OCI-LY7 (cell line): ENCODE measurements around the gene LRRTM3. TPM values are rescaled to one million over a fixed set of nuclear protein-coding genes. Genes with fewer than 3 reads are reported as not detected.

Experiments used
- BruUV-seq: library from RNA; stranded (reverse); fragments of 400-500 nt; replicated peaks from 2 replicates; lab custom pipeline; 2021; lab: Mats Ljungman, UMichigan
- CTCF ChIA-PET: fragments of 300-600 bp; sonication (Branson Sonifier 250); formaldehyde crosslinking; loops from one replicate; lab custom pipeline; 2022; ENCODE audit warnings: antibody characterized with exemption; ENCODE audit not compliant: unreplicated experiment; lab: Charles Lee
- POLR2A ChIA-PET: fragments of 300-600 bp; sonication (Branson Sonifier 250); formaldehyde crosslinking; loops from one replicate; lab custom pipeline; 2022; ENCODE audit warnings: antibody characterized with exemption; lab: Charles Lee
- DNase-seq: peaks from one replicate; pipeline ENCODE4 v3.0.0-alpha.2; 2015; ENCODE audit warnings: low spot score
- H2AFZ ChIP-seq: fragments of 200-600 bp; sonication (generic), shearing (Covaris generic); 2 replicates; pipeline ENCODE4 v1.6.1; 2014; ENCODE audit warnings: mild to moderate bottlenecking, antibody characterized with exemption, low read length, moderate library complexity
- H3K27ac ChIP-seq: fragments of 200-600 bp; sonication (generic); 2 replicates; pipeline ENCODE4 v1.5.1; 2014; ENCODE audit warnings: mixed run types, low read depth, mild to moderate bottlenecking, moderate library complexity, low read length, inconsistent platforms; ENCODE audit not compliant: poor library complexity, severe bottlenecking
- H3K36me3 ChIP-seq: fragments of 200-600 bp; sonication (generic); 2 replicates; pipeline ENCODE4 v1.6.1; 2014; ENCODE audit warnings: mild to moderate bottlenecking, antibody characterized with exemption, low read length, moderate library complexity, mixed read lengths; ENCODE audit not compliant: insufficient read depth
- H3K4me1 ChIP-seq: fragments of 200-600 bp; sonication (generic); 2 replicates; pipeline ENCODE4 v1.5.1; 2014; ENCODE audit warnings: mild to moderate bottlenecking, low read length; ENCODE audit not compliant: insufficient read depth, poor library complexity, severe bottlenecking
- H3K4me2 ChIP-seq: fragments of 200-600 bp; sonication (generic); 2 replicates; pipeline ENCODE4 v1.6.1; 2014; ENCODE audit warnings: mild to moderate bottlenecking, low read length
- H3K4me3 ChIP-seq: fragments of 200-600 bp; sonication (generic); 2 replicates; pipeline ENCODE4 v1.5.1; 2014; ENCODE audit warnings: mild to moderate bottlenecking, low read depth, low read length; ENCODE audit not compliant: poor library complexity, severe bottlenecking
- H3K79me2 ChIP-seq: fragments of 200-600 bp; sonication (generic); 2 replicates; pipeline ENCODE4 v1.6.1; 2016; ENCODE audit warnings: low read depth, mild to moderate bottlenecking, low read length, moderate library complexity, mixed read lengths; ENCODE audit not compliant: insufficient read depth
- H3K9me2 ChIP-seq: fragments of 200-600 bp; sonication (generic); 2 replicates; pipeline ENCODE4 v1.6.1; 2016; ENCODE audit warnings: mild to moderate bottlenecking, low read length, mixed read lengths; ENCODE audit not compliant: insufficient read depth
- H3K9me3 ChIP-seq: fragments of 200-600 bp; sonication (generic); 2 replicates; pipeline ENCODE4 v1.6.1; 2014; ENCODE audit warnings: mild to moderate bottlenecking, mixed run types, low read length, mixed read lengths
- H4K20me1 ChIP-seq: fragments of 200-600 bp; sonication (generic); 2 replicates; pipeline ENCODE4 v1.6.1; 2014; ENCODE audit warnings: mild to moderate bottlenecking, antibody characterized with exemption, low read length, moderate library complexity, mixed read lengths; ENCODE audit not compliant: insufficient read depth
- CTCF ChIP-seq: fragments of 200-600 bp; sonication (generic); conservative IDR thresholded peaks from 2 replicates; pipeline ENCODE4 v1.5.1; 2014; ENCODE audit warnings: mild to moderate bottlenecking, antibody characterized with exemption, low read length, moderate library complexity, mixed read lengths
- EZH2phosphoT487 ChIP-seq: fragments of 200-600 bp; sonication (generic); IDR thresholded peaks from 2 replicates; pipeline ENCODE4 v1.6.1; 2018; ENCODE audit warnings: low read depth, borderline replicate concordance, mild to moderate bottlenecking, mixed run types, antibody characterized with exemption, low read length, moderate library complexity, mixed read lengths
- intact Hi-C: fragments of 100-400 bp; cut with micrococcal nuclease; formaldehyde crosslinking; loops from one replicate; pipeline ENCODE4 v1.10.0; 2022; ENCODE audit not compliant: unreplicated experiment
- total RNA-seq, 2 experiments: library from RNA; depleted of rRNA in 1 of 2; stranded (reverse); fragments of >200 nt in 1 of 2; shearing (Covaris generic) in 1 of 2; gene quantifications; 2 replicates each; pipeline ENCODE4 v1.2.3, GENCODE V29; 2014 to 2022

LRRTM3 gene
- total RNA-seq, 2 experiments from 2014 or later: not detected

- TF ChIP-seq EZH2phosphoT487 (no peak), CTCF (no peak)
- H3K9me2 ChIP-seq: no peaks in the 10 kb centered on the region
- H4K20me1 ChIP-seq: no peaks in the 10 kb centered on the region
- POLR2A ChIA-PET: no interaction called here
- no peak overlapping the region for H3K4me2 ChIP-seq
- H3K36me3 ChIP-seq: no peaks in the 10 kb centered on the region
- CTCF ChIA-PET: no interaction called here
- H3K9me3 ChIP-seq: no peaks in the 10 kb centered on the region
- no peak for DNase-seq
- no peak overlapping the region for H3K27ac ChIP-seq
- H3K79me2 ChIP-seq: no peaks in the 10 kb centered on the region
- no peaks in the 10 kb centered on the region for H3K4me1 ChIP-seq
- no TSS peak for BruUV-seq
- no peak overlapping the region for H3K4me3 ChIP-seq
- intact Hi-C loops: no loop called here
- H2AFZ ChIP-seq: no peak overlapping the region
Observed at GRCh38 chr10:67036808-67037207, 111.0 kb downstream of the LRRTM3 start.

GRCh38 chr10:67043041-67043440 is 117.2 kb downstream of the LRRTM3 start:
- Histone ChIP-seq H3K9me2 (no peaks in the 10 kb centered on the region), H2AFZ (no peak overlapping the region), H3K27ac (no peak overlapping the region), H3K4me1 (no peaks in the 10 kb centered on the region), H3K79me2 (no peaks in the 10 kb centered on the region), H3K36me3 (no peaks in the 10 kb centered on the region), H3K9me3 (no peaks in the 10 kb centered on the region), H3K4me3 (no peak overlapping the region), H3K4me2 (no peak overlapping the region), H4K20me1 (no peaks in the 10 kb centered on the region)
- ChIA-PET POLR2A (interaction anchor here (0.6 kb wide), 1 partner anchor 580 kb away, joined by 3 read pairs; no protein-coding TSS in a partner anchor), CTCF (interaction anchor here (0.6 kb wide), 1 partner anchor 57 kb away, joined by 3 read pairs; no protein-coding TSS in a partner anchor)
- DNase-seq: no peak
- intact Hi-C loops: no loop called here
- TF ChIP-seq CTCF (no peak), EZH2phosphoT487 (no peak)
- no TSS peak for BruUV-seq

DNA sequence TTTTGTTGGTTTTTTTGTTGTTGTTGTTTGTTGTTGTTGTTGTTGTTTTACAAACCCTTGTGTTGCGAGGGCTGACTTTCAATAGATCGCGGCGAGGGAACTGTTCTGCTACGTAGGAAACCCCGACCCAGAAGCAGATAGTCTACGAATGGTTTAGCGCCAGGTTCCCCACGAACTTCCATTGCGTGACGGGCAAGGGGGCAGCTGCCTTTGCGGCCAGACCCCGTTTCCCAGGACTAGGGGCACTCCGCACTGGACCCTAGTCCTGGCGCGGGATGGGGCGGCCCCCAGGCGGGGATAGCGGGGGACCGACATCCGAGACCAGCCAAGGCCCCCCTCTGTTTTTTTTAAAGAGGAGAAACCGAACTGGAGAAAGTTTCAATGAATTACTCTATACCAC is 119.6 kb downstream of the LRRTM3 start:
- CTCF ChIA-PET: no interaction called here
- no peak overlapping the region for H3K4me3 ChIP-seq
- BruUV-seq: no TSS peak
- no peaks in the 10 kb centered on the region for H3K4me1 ChIP-seq
- no peak overlapping the region for H3K4me2 ChIP-seq
- H3K79me2 ChIP-seq: no peaks in the 10 kb centered on the region
- intact Hi-C loops: no loop called here
- no peak for DNase-seq
- no peaks in the 10 kb centered on the region for H3K36me3 ChIP-seq
- H3K9me3 ChIP-seq: no peaks in the 10 kb centered on the region
- H3K27ac ChIP-seq: no peak overlapping the region
- no peak for TF ChIP-seq EZH2phosphoT487
- TF ChIP-seq CTCF: no peak
- H2AFZ ChIP-seq: no peak overlapping the region
- no peaks in the 10 kb centered on the region for H4K20me1 ChIP-seq
- POLR2A ChIA-PET: interaction anchor here (0.6 kb wide), 1 partner anchor 24 kb away, joined by 3 read pairs; no protein-coding TSS in a partner anchor
- no peaks in the 10 kb centered on the region for H3K9me2 ChIP-seq
